H9 (cell line): Measurements from ENCODE around the gene RARG. TPM values are rescaled to one million over a fixed set of nuclear protein-coding genes. Genes with fewer than 3 reads are reported as not detected.

Experiments used
- DNase-seq: peaks from one replicate; pipeline ENCODE4 v3.0.0-alpha.2; 2017
- H2AFZ ChIP-seq: one replicate; pipeline ENCODE4 v1.6.1; 2013; ENCODE audit warnings: mild to moderate bottlenecking, low read length, control low read depth, moderate library complexity
- H2AK5ac ChIP-seq: 2 replicates; pipeline ENCODE4 v1.6.1; 2013; ENCODE audit warnings: low read length, control low read depth, mixed read lengths; ENCODE audit not compliant: insufficient read length
- H2BK120ac ChIP-seq: one replicate; pipeline ENCODE4 v1.6.1; 2013; ENCODE audit warnings: low read depth, mild to moderate bottlenecking, low read length, control low read depth, inconsistent platforms; ENCODE audit not compliant: poor library complexity, severe bottlenecking
- H2BK12ac ChIP-seq: 2 replicates; pipeline ENCODE4 v1.6.1; 2013; ENCODE audit warnings: low read length, control low read depth, mixed read lengths, low read depth; ENCODE audit not compliant: insufficient read length
- H2BK15ac ChIP-seq: 2 replicates; pipeline ENCODE4 v1.6.1; 2013; ENCODE audit warnings: low read depth, low read length, control low read depth
- H2BK20ac ChIP-seq: one replicate; pipeline ENCODE4 v1.6.1; 2013; ENCODE audit warnings: low read depth, mild to moderate bottlenecking, low read length, control low read depth, inconsistent platforms; ENCODE audit not compliant: poor library complexity, severe bottlenecking
- H2BK5ac ChIP-seq: 2 replicates; pipeline ENCODE4 v1.6.1; 2013; ENCODE audit warnings: low read length, control low read depth, mixed read lengths; ENCODE audit not compliant: insufficient read length
- H3K14ac ChIP-seq: 2 replicates; pipeline ENCODE4 v1.6.1; 2013; ENCODE audit warnings: low read length, control low read depth; ENCODE audit not compliant: insufficient read depth
- H3K18ac ChIP-seq: 2 replicates; pipeline ENCODE4 v1.6.1; 2013; ENCODE audit warnings: low read depth, mild to moderate bottlenecking, mixed read lengths, low read length, control low read depth; ENCODE audit not compliant: insufficient read length
- H3K23ac ChIP-seq: 2 replicates; pipeline ENCODE4 v1.6.1; 2013; ENCODE audit warnings: low read length, control low read depth, mixed read lengths, low read depth; ENCODE audit not compliant: insufficient read length
- H3K23me2 ChIP-seq: 2 replicates; pipeline ENCODE4 v1.6.1; 2013; ENCODE audit warnings: low read depth, mild to moderate bottlenecking, mixed read lengths, low read length, control low read depth; ENCODE audit not compliant: insufficient read length, poor library complexity, severe bottlenecking
- H3K27ac ChIP-seq: 2 replicates; pipeline ENCODE4 v1.5.1; 2013; ENCODE audit warnings: low read length, control low read depth, mixed read lengths, low read depth; ENCODE audit not compliant: insufficient read length
- H3K27me3 ChIP-seq: 2 replicates; pipeline ENCODE4 v1.6.1; 2013; ENCODE audit warnings: low read length, control low read depth, inconsistent platforms; ENCODE audit not compliant: insufficient read depth
- H3K4ac ChIP-seq: 2 replicates; pipeline ENCODE4 v1.6.1; 2013; ENCODE audit warnings: low read depth, mild to moderate bottlenecking, control low read depth, inconsistent platforms, low read length, moderate library complexity
- H3K4me1 ChIP-seq: 2 replicates; pipeline ENCODE4 v1.6.1; 2013; ENCODE audit warnings: low read length, control low read depth, inconsistent platforms; ENCODE audit not compliant: insufficient read depth
- H3K4me2 ChIP-seq: 2 replicates; pipeline ENCODE4 v1.6.1; 2013; ENCODE audit warnings: low read length, control low read depth, mixed read lengths; ENCODE audit not compliant: insufficient read length, insufficient read depth
- H3K56ac ChIP-seq: 2 replicates; pipeline ENCODE4 v1.6.1; 2013; ENCODE audit warnings: low read depth, mild to moderate bottlenecking, mixed read lengths, low read length, control low read depth; ENCODE audit not compliant: insufficient read length
- H3K79me1 ChIP-seq: 2 replicates; pipeline ENCODE4 v1.6.1; 2013; ENCODE audit warnings: low read depth, mild to moderate bottlenecking, moderate library complexity, low read length, control low read depth, inconsistent platforms; ENCODE audit not compliant: insufficient read depth, poor library complexity, severe bottlenecking
- H3K79me2 ChIP-seq: 2 replicates; pipeline ENCODE4 v1.6.1; 2013; ENCODE audit warnings: low read length, control low read depth, inconsistent platforms; ENCODE audit not compliant: insufficient read depth
- H3K9ac ChIP-seq: 2 replicates; pipeline ENCODE4 v1.6.1; 2013; ENCODE audit warnings: low read length, control low read depth, mixed read lengths; ENCODE audit not compliant: insufficient read length; ENCODE audit errors: extremely low read depth
- H3K9me3 ChIP-seq: one replicate; pipeline ENCODE4 v1.6.1; 2013; ENCODE audit warnings: low read depth, low read length, inconsistent platforms; ENCODE audit not compliant: control insufficient read depth
- H3T11ph ChIP-seq: one replicate; pipeline ENCODE4 v1.6.1; 2013; ENCODE audit warnings: mild to moderate bottlenecking, low read length, control low read depth, inconsistent platforms
- H4K20me1 ChIP-seq: one replicate; pipeline ENCODE4 v1.6.1; 2013; ENCODE audit not compliant: control insufficient read depth, insufficient read length, insufficient read depth
- H4K5ac ChIP-seq: 2 replicates; pipeline ENCODE4 v1.6.1; 2013; ENCODE audit warnings: low read depth, mild to moderate bottlenecking, mixed read lengths, low read length, control low read depth; ENCODE audit not compliant: insufficient read length
- H4K8ac ChIP-seq: replicated peaks from 2 replicates; pipeline ENCODE4 v1.6.1; 2013; ENCODE audit warnings: low read length, control low read depth, mixed read lengths, low read depth; ENCODE audit not compliant: insufficient read length
- H4K91ac ChIP-seq: 2 replicates; pipeline ENCODE4 v1.6.1; 2013; ENCODE audit warnings: low read depth, mild to moderate bottlenecking, moderate library complexity, mixed read lengths, low read length, control low read depth; ENCODE audit not compliant: insufficient read length
- H3K27ac Mint-ChIP-seq, 3 experiments: 2 replicates in 2 of 3; 3 replicates in 1 of 3; pipeline ENCODE4 v1.8.0; 2020 to 2021; ENCODE audit warnings: mixed read lengths in 3 of 3, mild to moderate bottlenecking in 1 of 3, moderate library complexity in 1 of 3
- H3K27me3 Mint-ChIP-seq: 2 replicates; pipeline ENCODE4 v1.8.0; 2021; ENCODE audit warnings: low read depth, mild to moderate bottlenecking, moderate library complexity, mixed read lengths
- H3K36me3 Mint-ChIP-seq, 3 experiments: 2 replicates in 2 of 3; 3 replicates in 1 of 3; pipeline ENCODE4 v1.8.0; 2020 to 2021; ENCODE audit warnings: low read depth in 3 of 3, mixed read lengths in 3 of 3; ENCODE audit not compliant: insufficient read depth in 1 of 3
- H3K4me1 Mint-ChIP-seq, 2 experiments: 2 replicates each; pipeline ENCODE4 v1.8.0; 2020; ENCODE audit warnings: mixed read lengths in 2 of 2
- H3K4me3 Mint-ChIP-seq, 2 experiments: 2 replicates in 1 of 2; 3 replicates in 1 of 2; pipeline ENCODE4 v1.8.0; 2020 to 2021; ENCODE audit warnings: mild to moderate bottlenecking in 2 of 2, mixed read lengths in 2 of 2, moderate library complexity in 1 of 2
- H3K9me3 Mint-ChIP-seq, 2 experiments: 2 replicates in 1 of 2; 3 replicates in 1 of 2; pipeline ENCODE4 v1.8.0; 2020; ENCODE audit warnings: mild to moderate bottlenecking in 2 of 2, mixed read lengths in 2 of 2, moderate library complexity in 1 of 2
- WGBS: extraction: QIAGEN DNeasy Blood & Tissue Kit; methylation state at CpG from one replicate; pipeline ENCODE4 v1.1.7; 2013; ENCODE audit warnings: missing lambda C conversion rate, low lambda C conversion rate, mixed read lengths; ENCODE audit not compliant: insufficient read length; ENCODE audit errors: extremely low coverage; 5-methylcytosine and 5-hydroxymethylcytosine counted together
- total RNA-seq: library from RNA; stranded (reverse); gene quantifications from 2 replicates; pipeline ENCODE4 v1.2.1, GENCODE V29; 2021
- TF ChIP-seq, protein P1 (sequence below): fragments of 200-600 bp; sonication (generic); conservative IDR thresholded peaks from 3 replicates; pipeline ENCODE4 v1.8.0; 2021; ENCODE audit warnings: antibody characterized with exemption, mild to moderate bottlenecking

RARG gene
- total RNA-seq, 1 experiment from 2014 or later: 43.7 TPM

- Histone ChIP-seq H3K4me1 (no peaks in the 10 kb centered on the region; the same call in 1 of the 2 replicates), H2BK5ac (no peak within 1 kb of the TSS), H3K9me3 (no peaks in the 10 kb centered on the region), H4K5ac (no peak within 1 kb of the TSS), H2AK5ac (no peak within 1 kb of the TSS), H2AFZ (peak within 1 kb of the TSS; percentile 79), H3K9ac (peak within 1 kb of the TSS; percentile 80), H3K79me1 (peaks cover 14% of the 10 kb centered on the region), H2BK120ac (no peak within 1 kb of the TSS), H3K14ac (no peak within 1 kb of the TSS), H3K27ac (no peak within 1 kb of the TSS), H3K18ac (peak within 1 kb of the TSS; percentile 74), H3K23ac (no peak within 1 kb of the TSS), H3K23me2 (peaks cover 6% of the 10 kb centered on the region), H3K4me2 (peak within 1 kb of the TSS; percentile 88), H3K27me3 (no peaks in the 10 kb centered on the region), H3T11ph (no peak within 1 kb of the TSS), H3K4ac (no peak within 1 kb of the TSS), H3K56ac (no peak within 1 kb of the TSS), H4K91ac (no peak within 1 kb of the TSS), H3K79me2 (peaks cover 5% of the 10 kb centered on the region; the same call in 1 of the 2 replicates), H2BK20ac (no peak within 1 kb of the TSS), H4K8ac (no peak within 1 kb of the TSS), H4K20me1 (no peaks in the 10 kb centered on the region), H2BK12ac (no peak within 1 kb of the TSS), H2BK15ac (no peak within 1 kb of the TSS)
- WGBS: no CpG with 5 or more reads among the region's 58 CpGs
- DNase-seq: peak; percentile 91
- TF ChIP-seq, protein P1, sequence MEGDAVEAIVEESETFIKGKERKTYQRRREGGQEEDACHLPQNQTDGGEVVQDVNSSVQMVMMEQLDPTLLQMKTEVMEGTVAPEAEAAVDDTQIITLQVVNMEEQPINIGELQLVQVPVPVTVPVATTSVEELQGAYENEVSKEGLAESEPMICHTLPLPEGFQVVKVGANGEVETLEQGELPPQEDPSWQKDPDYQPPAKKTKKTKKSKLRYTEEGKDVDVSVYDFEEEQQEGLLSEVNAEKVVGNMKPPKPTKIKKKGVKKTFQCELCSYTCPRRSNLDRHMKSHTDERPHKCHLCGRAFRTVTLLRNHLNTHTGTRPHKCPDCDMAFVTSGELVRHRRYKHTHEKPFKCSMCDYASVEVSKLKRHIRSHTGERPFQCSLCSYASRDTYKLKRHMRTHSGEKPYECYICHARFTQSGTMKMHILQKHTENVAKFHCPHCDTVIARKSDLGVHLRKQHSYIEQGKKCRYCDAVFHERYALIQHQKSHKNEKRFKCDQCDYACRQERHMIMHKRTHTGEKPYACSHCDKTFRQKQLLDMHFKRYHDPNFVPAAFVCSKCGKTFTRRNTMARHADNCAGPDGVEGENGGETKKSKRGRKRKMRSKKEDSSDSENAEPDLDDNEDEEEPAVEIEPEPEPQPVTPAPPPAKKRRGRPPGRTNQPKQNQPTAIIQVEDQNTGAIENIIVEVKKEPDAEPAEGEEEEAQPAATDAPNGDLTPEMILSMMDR: peak; percentile 64
- Mint-ChIP-seq H3K27ac (peak within 1 kb of the TSS in 2 of 3 experiments; percentile 94 to 98; a peak in 5 of 7 replicates), H3K36me3 (peaks cover 21 to 29% (median 28%) of the 10 kb centered on the region in 3 experiments; a peak in 6 of 7 replicates), H3K4me3 (peak within 1 kb of the TSS; percentile 99 to 100), H3K9me3 (no peaks in the 10 kb centered on the region), H3K4me1 (peaks cover 25 to 28% of the 10 kb centered on the region in 2 experiments), H3K27me3 (no peaks in the 10 kb centered on the region; the same call in none of the 2 replicates)
Measured at GRCh38 chr12:53267999-53268629, 36.1 kb upstream of the RARG start, which contains the start of gene ESPL1. Gene ESPL1 (plus strand): TSS chr12:53268299. CDS start chr12:53268767, 468 bp downstream.
